GM13977 (cell line): ENCODE data around the gene GHRL.

Source experiments
- DNase-seq: peaks from one replicate; pipeline ENCODE4 v3.0.0; 2012; ENCODE audit warnings: low spot score
- in situ Hi-C: fragments of 300-500 bp; cut with MboI; formaldehyde crosslinking; loops from one replicate; pipeline ENCODE4 v1.12.0; 2022; ENCODE audit warnings: low sequenced_read_pairs, low pct_unique_long_range_greater_than_20kb, mixed read lengths, inconsistent platforms; ENCODE audit not compliant: unreplicated experiment
- TF ChIP-seq, protein P1 (sequence below): IDR thresholded peaks from 2 replicates; pipeline ENCODE4 v1.5.1; 2012; ENCODE audit warnings: mild to moderate bottlenecking, control low read depth; ENCODE audit not compliant: insufficient read depth; ENCODE audit errors: extremely low read depth, missing control alignments

Gene GHRL

DNA sequence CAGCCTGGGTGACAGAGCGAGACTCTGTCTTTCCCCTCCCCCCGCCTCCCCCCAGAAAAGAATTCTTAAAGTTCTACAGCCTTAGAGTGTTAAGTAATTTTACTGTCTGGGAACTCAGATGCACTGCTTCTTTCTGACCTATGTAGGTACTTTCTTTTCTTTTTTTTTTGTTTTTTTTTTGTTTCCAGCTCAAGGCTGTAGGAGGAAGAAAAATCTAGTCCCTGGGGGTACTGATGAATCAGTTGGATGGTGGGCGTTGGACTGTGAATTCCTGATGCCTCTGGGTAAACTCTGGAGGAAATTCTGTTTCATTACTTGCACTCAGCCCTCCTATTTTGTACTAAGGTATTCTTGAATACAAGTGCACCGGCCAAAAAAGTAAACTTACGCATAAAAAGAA lies 10.8 kb downstream of the GHRL start:
- in situ Hi-C loops, result no loop called here
- DNase-seq, result no peak

DNA sequence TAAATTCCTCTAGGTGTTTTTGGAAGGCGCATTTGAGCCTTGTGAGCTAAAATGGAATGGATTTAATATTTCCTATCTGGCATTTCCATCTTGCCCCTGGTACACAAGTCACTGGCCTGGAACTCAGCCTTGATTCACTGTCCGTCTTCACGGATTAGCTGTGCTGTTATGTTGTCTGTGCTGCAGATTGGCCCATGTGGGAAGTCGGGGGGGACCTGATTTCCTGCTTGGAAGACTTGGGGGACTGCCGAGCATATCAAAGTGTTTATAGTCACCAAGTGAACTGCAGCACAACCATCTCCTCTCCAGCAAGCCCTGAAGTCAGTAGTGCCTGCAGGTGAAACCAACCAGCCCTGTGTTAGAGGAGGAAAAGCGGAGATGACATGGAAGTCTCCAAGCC lies 12.2 kb downstream of the GHRL start:
- in situ Hi-C loops, result no loop called here
- no peak for DNase-seq
- TF ChIP-seq, protein P1, sequence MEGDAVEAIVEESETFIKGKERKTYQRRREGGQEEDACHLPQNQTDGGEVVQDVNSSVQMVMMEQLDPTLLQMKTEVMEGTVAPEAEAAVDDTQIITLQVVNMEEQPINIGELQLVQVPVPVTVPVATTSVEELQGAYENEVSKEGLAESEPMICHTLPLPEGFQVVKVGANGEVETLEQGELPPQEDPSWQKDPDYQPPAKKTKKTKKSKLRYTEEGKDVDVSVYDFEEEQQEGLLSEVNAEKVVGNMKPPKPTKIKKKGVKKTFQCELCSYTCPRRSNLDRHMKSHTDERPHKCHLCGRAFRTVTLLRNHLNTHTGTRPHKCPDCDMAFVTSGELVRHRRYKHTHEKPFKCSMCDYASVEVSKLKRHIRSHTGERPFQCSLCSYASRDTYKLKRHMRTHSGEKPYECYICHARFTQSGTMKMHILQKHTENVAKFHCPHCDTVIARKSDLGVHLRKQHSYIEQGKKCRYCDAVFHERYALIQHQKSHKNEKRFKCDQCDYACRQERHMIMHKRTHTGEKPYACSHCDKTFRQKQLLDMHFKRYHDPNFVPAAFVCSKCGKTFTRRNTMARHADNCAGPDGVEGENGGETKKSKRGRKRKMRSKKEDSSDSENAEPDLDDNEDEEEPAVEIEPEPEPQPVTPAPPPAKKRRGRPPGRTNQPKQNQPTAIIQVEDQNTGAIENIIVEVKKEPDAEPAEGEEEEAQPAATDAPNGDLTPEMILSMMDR, result no peak

More for the DNA sequence above, 10.8 kb downstream of the GHRL start:
- TF ChIP-seq, protein P1, result no peak

DNA sequence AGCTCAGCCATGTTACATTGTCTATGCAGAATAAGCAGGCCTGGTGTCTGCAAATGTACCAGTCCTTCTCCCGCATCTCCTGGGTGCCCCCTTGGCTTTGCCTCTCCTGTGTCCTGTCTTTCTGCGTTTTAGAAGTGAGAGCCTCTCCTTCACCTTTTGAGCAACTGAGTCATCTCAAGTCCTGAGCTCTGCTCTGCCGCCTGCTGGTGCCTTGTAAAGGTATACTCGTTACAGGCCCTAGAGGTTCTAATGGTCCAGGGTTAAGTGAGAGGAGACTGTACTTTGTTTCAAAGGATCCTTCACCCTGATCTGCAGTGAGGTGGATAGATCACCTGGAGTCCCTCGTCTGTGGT lies 12.6 kb downstream of the GHRL start:
- in situ Hi-C loops, result no loop called here
- no peak for DNase-seq

DNA sequence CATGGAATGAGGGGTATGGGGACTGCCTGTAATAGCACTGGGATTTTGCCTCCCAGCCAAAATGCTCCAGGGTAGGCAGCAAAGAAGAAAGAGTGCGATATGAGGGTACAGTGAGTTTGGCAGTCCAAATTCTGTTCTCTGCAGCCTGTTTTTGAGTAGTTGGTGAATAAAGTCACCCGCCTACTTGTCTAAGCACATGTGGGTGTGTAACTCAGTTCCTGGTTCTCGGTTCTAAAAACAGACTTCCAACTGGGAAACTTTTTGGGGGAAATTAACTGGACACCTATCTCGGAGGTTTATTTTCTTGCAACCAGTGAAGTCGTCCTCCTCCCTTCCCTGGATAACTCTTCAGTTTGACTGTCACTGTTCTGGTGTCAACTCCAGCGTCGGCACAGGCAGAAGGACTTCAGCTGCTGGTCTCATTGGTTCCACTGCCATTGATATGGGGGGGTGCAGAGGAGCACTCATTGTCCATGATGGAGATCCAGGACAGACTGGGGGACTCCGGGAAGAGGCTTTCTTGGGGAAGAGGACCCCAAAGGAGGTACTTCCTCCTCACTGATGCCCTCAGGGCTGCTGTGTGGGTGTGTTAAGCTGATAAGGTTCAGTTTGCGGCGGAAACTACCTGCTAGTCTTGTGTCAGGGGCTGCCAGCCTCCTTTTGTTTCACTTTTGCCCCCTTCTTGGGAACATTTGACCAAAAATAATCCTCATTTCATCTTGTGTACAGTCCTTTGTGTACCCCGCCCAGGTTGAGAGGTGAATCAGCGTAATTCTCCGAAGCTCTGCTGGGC lies 13.2 kb downstream of the GHRL start:
- TF ChIP-seq, protein P1, result no peak
- DNase-seq, result no peak
- in situ Hi-C loops, result no loop called here

More for the DNA sequence above, 12.6 kb downstream of the GHRL start:
- TF ChIP-seq, protein P1, result no peak

DNA sequence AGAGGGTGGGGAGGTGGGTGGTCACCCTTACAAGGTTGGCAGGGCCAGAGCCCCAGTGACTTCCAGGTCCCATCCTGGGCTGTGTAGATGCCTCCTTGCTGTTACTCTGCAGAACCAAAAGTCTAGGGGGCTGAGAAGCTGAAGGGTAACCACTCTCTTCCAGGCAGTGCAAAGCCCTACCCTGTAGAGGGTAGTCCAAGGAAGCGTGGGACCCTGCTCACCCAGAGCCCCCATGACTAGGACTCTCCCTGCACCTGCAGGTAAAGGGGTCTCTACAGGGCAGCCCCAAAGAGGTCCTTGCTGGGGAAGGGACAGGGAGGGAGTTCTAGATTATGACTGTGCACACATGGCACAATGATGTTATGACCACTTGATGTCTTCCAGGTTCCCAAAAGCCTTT lies 14.2 kb downstream of the GHRL start:
- no peak for DNase-seq
- in situ Hi-C loops, result no loop called here
- TF ChIP-seq, protein P1, result no peak

DNA sequence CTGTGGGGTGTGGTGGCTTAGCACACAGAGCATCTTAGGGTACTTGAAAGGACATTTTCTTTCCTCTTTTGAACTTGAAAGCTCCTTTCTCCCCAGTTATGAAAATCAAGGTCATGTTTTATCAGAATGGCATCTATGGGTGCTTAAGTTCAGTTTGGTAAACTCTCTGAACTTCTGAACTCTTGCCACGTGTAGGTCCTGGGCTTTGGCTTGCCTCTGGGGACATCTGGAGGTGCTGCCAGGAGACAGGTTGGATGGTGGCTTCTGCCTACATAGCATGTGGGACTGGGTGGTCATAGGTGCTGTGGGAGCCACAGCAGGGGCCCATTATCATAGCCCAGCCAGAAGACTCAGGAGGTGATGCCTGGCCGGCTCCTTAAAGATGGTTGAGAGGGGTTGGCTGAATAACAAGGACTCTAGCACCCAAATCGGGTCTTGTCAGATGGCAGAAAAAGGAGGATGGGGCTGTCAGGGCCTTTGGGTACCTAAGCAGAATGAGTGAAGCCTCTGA lies 15.6 kb downstream of the GHRL start:
- TF ChIP-seq, protein P1, result no peak
- DNase-seq, result no peak
- in situ Hi-C loops, result no loop called here
